GM21723 (cell line): ENCODE measurements around the gene ITGA1.
A peak's percentile ranks its signal among the peaks of the same experiment; 100 is the strongest.

Experiments used
- ATAC-seq: cut with Tn5 transposase; IDR thresholded peaks from one replicate; pipeline ENCODE4 v1.9.1; 2021; ENCODE audit warnings: mild to moderate bottlenecking, moderate library complexity; ENCODE audit not compliant: unreplicated experiment

Gene ITGA1

DNA sequence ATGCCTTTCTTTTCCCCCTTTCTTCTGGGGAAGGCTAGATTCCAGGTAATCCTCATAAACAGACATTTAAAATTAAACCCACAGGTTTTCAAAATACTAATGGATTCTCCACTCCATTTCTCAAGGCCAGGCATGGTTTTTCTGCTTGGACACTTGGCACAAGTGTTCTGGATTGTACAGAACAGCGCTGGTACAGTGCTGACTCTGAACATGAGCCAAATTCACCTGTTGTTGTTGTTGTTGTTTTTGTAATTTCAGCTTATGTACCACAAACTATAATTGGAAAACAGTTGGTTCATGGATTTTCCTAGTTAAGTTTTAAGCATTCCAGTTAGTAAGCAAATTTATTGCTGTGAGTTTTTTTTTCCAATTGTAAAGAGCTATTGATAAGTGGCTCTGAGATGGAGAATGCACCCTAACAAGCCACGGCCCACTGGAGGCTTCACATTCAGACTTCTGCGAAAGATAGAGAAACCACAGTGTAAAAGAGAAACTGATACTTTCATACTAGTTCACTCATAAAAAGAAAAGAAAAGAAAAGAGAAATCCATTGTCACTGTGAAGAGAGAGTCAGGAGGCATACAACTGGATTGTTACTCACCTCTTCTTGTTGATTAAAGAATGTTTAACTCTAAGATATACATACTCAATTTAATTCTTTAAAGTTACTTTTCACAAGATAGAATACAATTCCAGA lies 16.2 kb upstream of the ITGA1 start:
- peak; percentile 97 for ATAC-seq

DNA sequence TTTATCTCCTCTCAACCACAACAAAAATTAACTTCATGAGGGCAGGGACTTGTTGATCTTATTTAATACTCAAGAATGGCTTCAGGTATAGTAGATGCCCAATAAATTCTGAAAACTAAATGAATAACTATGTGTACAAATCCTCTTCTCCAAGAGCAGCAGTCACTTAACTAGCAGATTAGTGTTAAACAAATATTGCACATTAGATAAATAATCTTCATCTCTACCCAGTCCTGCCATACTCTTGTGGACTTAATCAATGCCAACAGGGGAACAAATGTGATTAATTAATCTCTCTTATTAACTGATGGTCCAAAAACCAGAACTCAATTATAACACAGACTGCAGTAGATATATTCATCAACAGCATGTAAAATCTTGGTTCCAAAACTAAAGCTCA lies 15.0 kb upstream of the ITGA1 start:
- ATAC-seq, result no peak

DNA sequence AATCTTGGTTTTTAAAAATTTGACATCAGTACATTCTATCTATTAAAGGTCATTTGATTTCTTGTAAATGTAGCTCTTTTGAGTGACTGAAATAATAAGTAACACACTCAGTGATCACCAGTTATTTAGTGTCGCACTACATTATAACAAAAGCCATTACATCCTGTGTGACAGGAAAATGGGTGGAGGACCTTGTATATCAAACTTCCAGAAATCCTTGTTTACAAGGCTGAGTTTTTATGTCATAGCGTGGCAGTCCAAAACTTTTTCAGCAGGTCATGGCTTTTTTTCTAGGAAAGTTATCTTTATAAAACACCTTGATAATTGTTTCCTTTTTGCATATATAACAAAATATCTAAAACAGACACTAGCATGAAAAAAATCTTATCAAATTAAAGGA lies 14.4 kb upstream of the ITGA1 start:
- no peak for ATAC-seq

DNA sequence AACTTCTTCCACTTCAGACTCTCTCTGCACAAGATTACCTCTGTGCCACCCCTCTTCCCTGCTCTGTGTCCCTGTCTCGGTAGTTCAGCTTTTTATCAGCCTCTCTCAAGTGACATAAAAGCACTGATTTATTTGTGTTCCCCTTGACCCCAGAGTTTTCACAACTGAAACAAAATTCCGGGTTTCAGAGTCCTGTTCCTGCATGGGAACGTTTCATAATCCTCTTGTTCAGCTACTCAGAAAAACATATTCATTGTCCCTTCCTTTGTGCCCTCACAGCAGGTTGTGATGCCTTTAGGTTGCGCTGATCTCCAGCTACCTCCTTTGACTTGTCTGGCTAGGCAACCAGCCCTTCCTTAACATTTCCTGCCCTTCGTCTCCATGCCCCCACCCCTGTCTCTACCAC lies 13.7 kb upstream of the ITGA1 start:
- no peak for ATAC-seq

DNA sequence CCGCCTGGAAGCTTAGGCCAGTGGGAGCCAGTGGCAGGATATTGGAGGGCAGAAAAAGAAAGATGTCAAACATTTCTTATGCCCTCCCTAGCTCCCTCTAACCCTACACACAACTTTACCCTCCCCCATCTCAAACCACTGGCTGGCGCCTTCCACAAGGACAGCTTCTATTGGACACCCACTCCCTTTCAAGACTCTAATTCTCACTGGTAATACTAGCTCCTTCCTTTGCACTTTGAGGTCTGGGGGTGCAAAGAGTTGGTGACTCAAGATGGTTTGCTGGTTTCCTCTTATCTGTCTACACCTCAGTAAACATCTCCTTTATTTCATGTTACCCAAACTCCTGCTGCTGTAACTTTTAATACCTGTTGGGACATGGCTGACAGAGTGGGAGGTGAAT lies 11.6 kb upstream of the ITGA1 start:
- no peak for ATAC-seq

DNA sequence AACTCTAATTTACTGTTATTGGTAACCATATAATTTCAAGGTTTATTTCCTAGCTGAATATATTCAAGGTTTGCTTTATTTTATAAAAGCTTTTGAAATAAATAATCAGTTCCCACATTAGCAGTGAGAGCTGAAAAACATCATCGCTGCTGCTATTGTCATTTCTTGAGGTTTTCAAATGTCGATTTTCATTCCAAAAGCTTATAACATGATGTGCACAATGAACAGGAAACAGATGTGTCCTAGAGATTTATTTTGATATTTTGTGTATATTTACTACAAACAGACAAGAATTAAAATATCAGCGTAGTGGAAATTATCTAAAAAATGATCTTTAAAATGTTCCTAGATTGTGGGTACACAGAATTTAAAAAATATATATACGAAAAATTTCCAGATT lies 10.5 kb upstream of the ITGA1 start:
- ATAC-seq, result no peak

DNA sequence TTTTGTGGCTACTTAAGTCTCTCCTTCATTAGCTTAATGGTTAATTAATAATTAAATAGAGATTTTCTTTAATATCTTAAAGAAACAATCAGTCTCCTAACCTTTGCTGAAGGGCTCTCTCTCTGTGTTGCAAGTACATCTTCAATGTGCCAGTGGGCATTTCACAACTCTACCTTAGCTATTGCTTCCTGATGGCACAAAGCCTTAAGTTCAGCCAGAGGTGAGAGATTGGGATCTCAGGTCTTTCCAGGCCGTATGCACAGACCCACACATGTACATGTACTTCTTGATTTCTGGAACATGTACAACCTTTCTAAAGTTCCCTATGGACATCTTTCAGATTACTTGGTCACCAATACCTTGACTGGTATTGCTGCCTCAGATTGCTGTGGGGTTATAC lies 8.9 kb upstream of the ITGA1 start:
- ATAC-seq, result no peak

DNA sequence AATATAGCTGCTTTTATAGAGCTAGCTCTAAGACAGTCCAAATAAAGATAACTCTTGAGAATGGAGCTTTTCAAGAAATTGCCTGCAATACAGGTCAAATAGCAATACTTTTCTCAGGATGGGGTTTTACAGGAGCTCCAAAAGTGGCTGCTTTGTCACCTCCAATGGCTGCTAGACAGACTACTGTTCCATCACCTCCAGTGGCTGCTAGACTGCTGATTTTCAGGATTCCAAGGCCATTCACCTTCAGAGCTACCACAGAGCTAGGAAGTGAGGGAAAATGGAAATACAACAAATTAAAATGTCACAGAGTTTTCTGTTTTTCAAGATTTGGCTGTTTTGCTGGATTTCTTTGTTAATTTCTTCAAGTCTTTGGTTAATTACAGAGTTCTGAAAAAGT lies 8.5 kb upstream of the ITGA1 start:
- ATAC-seq, result no peak

DNA sequence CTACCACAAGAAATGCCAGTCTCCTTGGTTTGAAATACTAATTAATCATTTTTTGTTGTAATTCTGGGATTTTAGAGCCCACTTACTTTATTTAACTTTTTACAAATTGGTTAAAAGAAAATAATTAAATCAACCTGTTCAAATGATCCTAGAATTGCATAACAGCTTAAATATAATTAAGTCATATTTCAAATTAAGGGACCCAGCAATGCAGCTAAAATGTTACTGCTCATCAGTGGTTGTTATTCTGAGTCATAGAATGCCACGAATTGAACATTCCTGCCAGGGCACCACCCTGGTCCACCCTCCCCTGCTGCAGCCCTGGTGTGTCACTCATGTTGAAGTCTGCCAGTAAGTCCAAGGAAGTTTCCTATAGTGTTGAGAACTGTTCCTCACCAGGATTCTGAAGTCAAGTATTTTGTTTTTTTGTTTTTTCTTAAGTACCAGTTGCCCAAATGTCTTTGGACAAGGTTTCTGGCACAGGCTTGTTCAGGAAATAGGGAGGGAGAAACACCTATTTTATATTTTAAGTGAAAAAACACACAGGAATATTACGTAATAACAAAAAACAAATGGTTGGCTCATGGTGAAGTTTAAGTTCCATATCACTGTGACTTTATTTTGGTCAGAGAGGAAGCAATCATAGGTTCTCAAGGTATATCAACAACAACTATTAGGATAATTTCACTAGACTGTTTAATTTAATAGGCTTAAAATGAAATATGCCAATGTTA lies 4.3 kb upstream of the ITGA1 start:
- no peak for ATAC-seq

DNA sequence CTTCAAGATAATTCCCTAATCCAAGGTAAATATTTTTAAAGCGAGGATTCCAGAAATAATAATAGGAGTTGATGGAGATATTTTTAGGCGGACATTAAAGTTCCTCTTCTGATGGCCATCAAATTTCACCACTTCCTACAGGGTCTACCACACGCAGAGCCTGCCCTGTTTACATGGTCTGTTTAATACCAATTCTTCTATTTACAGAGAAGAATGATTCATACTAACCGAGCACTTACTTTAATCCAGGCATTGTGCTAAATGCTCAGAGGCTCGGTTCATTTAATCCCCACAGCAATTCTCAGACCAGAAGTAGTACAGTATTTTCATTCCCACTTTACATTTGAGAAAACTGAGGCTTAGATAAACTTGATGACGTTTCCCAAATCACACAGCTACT lies 3.0 kb upstream of the ITGA1 start:
- ATAC-seq, result no peak

DNA sequence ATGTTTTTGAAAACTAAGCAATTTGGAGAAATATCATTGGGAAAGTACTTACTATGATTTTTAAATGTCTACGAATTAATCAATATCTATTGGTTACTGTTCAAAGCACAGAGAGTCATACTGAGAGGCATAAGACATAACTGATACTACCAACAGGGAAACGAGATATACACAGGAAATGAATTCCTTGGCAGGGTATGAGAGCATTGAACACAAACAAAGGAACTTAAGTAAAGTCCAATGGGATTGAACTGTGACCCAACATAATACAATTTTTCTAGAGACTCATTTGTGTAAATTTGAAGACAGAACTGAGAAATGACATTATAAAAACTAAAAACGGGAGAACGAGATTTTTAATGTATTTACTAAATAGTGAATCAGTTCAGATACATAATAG lies 1.3 kb upstream of the ITGA1 start:
- ATAC-seq, result no peak

DNA sequence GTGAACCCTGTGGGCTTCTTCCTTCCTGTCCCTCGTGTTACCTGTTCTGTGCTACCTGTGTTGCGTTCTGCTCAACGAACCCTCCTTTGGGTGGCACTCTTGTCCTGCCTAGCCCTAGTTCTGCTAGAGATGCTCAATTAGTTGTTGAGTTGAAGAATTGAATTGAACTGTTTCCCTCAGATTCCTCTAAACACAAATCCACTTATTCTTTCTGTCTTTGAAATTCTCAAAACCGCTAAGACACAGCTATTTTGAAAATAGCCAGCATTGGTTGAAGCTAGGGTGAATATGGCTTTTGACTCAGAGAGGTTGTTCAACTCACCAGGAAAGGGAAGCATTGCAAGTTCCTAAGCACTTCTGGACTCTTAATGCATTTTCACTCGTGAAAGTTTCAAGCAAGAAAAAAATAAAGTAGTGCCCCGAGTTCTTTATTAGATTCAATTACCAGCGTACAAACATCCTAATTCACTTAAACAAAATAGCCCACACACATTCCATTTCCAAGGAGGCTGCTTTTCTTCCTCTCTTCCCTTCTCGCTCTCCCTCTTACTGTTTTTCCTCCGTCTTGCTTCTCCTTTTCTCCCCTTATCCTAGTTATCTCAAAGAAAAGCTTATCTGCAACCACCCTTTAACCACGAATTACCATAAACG lies 642 bp upstream of the ITGA1 start:
- ATAC-seq, result peak; percentile 47

DNA sequence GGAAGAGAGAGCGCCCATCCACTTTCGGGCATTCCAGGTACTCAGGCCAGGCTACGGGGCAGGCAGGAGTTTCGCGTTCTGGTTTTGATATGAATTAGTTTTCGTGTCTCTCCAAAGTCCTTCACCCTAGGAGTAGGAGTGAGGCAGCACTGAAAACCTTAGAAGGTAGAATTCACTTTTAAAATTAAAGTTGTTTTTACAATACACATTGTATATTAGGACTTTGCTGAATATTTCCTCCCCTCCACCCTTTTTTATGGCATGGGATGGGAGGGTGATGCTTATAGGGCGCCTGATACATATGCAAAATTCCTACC lies 747 bp downstream of the ITGA1 start:
- ATAC-seq, result no peak

DNA sequence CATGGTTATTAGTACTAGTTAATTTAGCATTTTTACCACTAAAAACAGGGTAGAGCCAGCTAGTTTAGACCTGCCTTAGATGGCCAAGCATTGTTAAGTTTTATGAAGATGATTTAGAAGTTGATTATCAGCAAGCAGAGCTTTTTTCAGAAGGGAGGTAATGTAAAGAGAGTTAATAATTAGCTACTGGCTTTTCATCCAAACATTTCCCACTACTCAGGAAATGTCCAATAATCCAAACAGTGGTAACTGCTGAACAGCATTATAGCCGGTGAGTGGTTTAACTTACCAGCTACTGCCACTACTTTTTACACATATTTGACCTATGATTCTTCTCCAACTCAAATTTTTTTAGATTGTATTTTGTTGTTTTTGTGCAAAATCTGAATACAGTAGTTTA lies 1.7 kb downstream of the ITGA1 start:
- ATAC-seq, result no peak

DNA sequence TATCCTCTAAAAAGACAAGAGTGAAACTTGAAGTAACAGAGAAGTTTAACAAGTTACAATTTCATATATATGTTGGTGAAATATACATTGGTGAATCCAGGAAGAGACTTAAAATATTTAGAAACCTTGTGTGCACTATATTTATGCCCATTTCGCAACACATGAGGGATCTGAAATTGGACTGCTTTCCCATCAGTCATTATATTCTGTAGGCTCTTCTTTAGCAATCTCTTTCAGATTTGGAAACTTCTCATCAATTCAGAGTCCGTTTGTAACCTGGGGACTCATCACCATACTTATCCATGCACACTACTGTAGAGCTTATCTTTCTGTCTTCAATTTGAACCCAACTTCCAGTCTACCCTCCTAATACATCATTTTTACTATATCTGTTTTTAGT lies 2.1 kb downstream of the ITGA1 start:
- no peak for ATAC-seq

DNA sequence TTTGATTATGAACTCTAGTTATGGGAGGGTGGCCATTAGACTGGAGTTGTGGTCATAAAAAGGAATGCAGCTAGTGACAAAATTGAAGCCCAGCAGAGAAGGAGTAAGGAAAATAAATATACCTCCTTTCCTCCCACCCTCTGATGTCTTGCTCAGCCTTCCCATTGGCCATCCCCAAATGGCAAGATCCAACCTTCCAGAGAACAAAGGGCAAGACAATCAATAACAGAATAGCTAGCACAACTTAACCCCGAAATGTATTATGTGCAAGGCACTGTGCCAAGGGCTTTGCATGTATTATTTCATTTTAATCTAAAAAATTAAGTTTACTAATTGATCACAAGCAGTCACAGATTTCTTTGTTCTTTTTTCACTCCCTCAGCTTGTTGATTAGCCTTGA lies 3.6 kb downstream of the ITGA1 start:
- no peak for ATAC-seq

DNA sequence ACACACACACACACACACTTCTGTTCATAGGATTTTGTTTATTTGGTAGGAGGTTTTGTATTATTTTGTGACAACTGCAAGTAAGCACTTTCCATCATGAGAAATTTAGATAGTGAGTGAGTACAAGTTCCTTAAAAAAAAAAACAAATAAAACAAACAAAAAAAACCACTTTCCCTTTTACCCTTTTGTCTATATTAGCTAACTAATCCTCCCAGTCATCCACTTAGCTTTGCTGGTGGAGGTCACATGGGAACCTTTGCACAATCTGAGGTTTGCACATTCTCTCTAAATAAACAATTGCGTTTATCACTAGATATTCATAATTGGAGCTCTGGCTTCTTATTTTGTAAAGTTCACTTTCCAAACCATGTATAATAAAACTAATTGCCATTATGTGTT lies 6.8 kb downstream of the ITGA1 start:
- ATAC-seq, result no peak

DNA sequence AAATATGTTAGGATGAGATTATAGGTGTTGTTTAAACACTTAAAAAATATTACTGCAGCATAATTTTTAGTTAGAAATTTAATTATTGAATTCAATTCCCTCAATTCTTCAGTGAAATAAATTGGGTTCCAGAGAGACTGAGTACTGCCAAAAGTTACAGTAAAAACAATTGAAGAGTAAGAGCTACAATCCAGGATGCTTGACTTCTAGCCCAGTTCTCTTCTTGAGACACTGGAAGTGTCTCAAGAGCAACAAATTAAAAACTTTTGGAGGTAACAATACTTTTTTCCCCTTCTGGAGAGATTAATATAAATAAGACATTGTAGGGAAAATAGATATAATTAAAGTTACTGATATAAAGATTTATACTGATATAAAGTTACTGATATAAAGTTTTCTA lies 8.3 kb downstream of the ITGA1 start:
- no peak for ATAC-seq

DNA sequence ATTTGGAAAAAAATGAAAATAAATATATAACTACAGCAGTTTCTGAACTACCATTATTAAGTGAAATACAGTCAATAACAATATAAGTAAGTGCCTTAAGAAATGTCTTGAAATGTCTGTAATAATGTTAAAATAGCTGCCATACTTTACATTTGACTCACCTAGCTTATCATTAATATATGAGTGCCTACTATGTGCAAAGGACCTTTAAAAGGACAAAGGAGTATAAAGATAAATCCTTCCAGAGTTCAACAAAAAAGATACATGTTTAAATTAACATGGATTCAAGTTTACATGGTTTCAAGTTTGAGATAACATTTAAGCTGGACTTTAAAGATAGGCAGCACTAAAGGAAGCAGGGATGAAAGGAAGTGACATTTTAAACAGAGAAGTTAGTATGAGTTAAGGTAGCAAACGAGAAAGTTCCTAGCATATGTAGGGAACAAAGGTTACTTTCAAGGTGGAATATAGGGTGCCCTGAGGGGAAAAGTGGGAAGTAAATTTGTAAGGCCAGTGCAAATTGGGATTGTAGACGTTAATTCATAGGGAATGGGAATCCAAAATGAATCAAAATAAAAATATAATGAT lies 8.9 kb downstream of the ITGA1 start:
- no peak for ATAC-seq

DNA sequence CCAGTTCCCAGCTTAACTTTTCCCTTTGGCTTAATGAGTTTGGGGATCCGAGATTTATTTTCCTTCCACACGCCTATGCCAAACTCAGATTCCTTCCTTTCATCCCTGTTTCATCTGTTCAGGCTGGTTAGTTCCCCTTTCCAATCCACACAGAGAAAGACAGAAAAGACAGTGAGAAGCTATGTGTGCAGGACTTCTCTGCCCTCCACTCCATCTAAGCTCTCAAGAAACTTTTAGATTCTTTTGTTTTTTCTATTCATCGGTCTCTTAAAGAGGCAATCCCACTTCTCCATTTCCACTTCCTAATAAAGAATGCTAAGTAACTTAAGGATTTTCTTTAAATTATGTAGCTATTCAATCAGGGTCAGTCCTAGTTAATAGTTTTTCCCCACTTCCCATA lies 11.2 kb downstream of the ITGA1 start:
- ATAC-seq, result no peak

DNA sequence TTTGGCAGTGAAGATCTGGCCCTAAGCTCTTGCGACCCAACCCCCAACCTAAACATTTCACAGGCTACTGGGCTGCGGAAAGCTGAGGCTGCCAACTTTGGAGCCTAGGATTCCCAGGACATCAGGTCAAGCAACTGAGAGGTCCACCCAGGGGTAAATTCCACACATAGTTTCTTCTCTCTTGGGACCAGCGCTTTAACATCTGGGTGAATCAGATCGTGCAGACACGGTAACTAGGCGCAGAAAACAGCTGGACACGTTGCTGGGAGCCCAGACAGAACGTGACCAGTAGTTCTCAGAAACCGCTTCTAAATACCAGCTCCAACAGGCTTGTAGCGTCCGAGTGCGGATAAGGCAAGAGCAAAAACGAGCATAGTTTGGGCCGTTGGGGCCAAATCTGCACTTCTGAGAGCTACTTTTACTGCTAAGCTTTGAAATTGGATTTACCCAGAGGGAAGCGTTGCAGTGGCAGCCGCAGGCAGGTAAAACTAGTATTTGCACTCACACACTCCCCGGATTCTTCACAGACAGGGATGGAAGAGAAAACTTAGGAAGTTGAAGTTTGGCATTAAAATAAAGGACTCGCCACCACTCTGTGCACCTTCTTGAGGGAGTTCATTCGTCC lies 11.8 kb downstream of the ITGA1 start:
- ATAC-seq, result peak; percentile 34

DNA sequence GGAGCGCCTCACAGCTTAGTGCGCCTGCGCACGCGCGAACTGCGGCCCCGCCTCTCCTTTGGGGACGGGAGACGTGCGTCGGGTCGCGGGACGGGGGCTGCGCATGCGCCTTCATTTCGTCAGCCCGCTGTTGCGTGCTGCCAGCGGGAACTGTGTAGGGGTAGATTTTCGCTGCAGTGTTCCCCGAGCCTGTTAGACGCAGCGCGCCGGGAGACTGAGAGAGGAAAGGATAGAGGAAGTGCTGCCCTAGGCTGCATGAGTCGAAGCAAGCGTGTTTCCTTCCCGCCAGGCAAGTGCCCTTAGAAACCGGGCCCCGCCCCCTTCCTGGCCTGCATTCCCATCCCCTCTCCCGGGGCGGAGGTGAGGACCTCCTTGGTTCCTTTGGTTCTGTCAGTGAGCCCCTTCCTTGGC lies 12.3 kb downstream of the ITGA1 start:
- ATAC-seq, result peak; percentile 86
